Measurements from ENCODE around the gene TNFSF9.
"Not testable (repeated sequence)": the region's sequence is repeated elsewhere in the genome, so short reads cannot be mapped to it uniquely, and the experiment has no call there.

The TNFSF9 gene

GRCh38 chr19:6572217-6572616, 41.4 kb downstream of the TNFSF9 start:
- no peak for DNase-seq (ENCODE audit: low read depth)

GRCh38 chr19:6573350-6573749, 42.5 kb downstream of the TNFSF9 start:
- no peak for DNase-seq (ENCODE audit: low read depth)

- no peak for DNase-seq (ENCODE audit: low read depth)
Measured at GRCh38 chr19:6576869-6577475, 46.1 kb downstream of the TNFSF9 start.

GRCh38 chr19:6577476-6578125, 46.8 kb downstream of the TNFSF9 start:
- DNase-seq (ENCODE audit: low read depth): no peak

GRCh38 chr19:6579450-6580178, 48.8 kb downstream of the TNFSF9 start:
- DNase-seq (ENCODE audit: low read depth): no peak

- peak; percentile 60 for DNase-seq (ENCODE audit: low read depth)
Measured at GRCh38 chr19:6580313-6580712, 49.5 kb downstream of the TNFSF9 start.

GRCh38 chr19:6582515-6583484, 52.0 kb downstream of the TNFSF9 start:
- DNase-seq (ENCODE audit: low read depth): not testable (repeated sequence)

Measured in EH (cell line).